Right lobe of liver (tissue), 4 donors: Measurements from ENCODE around the gene SPCS3.

Experiments
- CTCF ChIP-seq, 4 donors: fragments of 200-600 bp in 3 of 4; fragments of 450-650 bp in 1 of 4; IDR thresholded peaks; one replicate each; pipeline versions ENCODE4 v1.5.1 to v1.8.0; 2016 to 2022; ENCODE audit warnings: antibody characterized with exemption in 4 of 4, mild to moderate bottlenecking in 2 of 4
- POLR2A ChIP-seq: fragments of 450-650 bp; IDR thresholded peaks from one replicate; pipeline ENCODE4 v1.6.1; 2017; ENCODE audit warnings: antibody characterized with exemption, mild to moderate bottlenecking
- donor health status: DM: no; HTN: no; CAD: no.
- donor health status: DM: no; HTN: no; CAD: no.
- donor health status: DM: no; HTN: yes; CAD: no.

- TF ChIP-seq POLR2A (no peak), CTCF (IDR thresholded peaks at IDR 0.05) (no peak)
These were observed 48.2 kb downstream of the SPCS3 start for GRCh38 chr4:176367771-176368465.
